T-cell (primary cell): ENCODE measurements around the gene PCDHGA7. TPM values are rescaled to one million over a fixed set of nuclear protein-coding genes. Genes with fewer than 3 reads are reported as not detected.
"Not testable (repeated sequence)": the region's sequence is repeated elsewhere in the genome, so short reads cannot be mapped to it uniquely, and the experiment has no call there.

Source experiments
- ATAC-seq, 4 experiments: fragments of 200-7000 bp in 3 of 4; fragments of 150-1000 bp in 1 of 4; cut with Tn5 transposase; replicated peaks in 1 of 4; 1 replicate in 3 of 4; 2 replicates in 1 of 4; pipeline ENCODE4 v1.10.0; 2021; ENCODE audit warnings: moderate library complexity in 3 of 4, mild to moderate bottlenecking in 2 of 4, moderate number of reproducible peaks in 1 of 4
- CTCF ChIA-PET, 2 donors: fragments of 300-600 bp; sonication (Branson Sonifier 250); formaldehyde crosslinking; loops; one replicate each; lab custom pipeline; 2022; ENCODE audit warnings: antibody characterized with exemption in 2 of 2; lab: Charles Lee
- POLR2A ChIA-PET, 2 donors: fragments of 300-600 bp; sonication (Branson Sonifier 250); formaldehyde crosslinking; loops; one replicate each; lab custom pipeline; 2022; ENCODE audit warnings: antibody characterized with exemption in 2 of 2; lab: Charles Lee
- DNase-seq, 35 experiments: peaks; one replicate each; pipeline versions ENCODE4 v3.0.0 to v3.0.0-alpha.2; 2013 to 2023
- H3K27ac ChIP-seq: one replicate; pipeline ENCODE4 v1.5.1; 2013; ENCODE audit warnings: low read length
- H3K27me3 ChIP-seq, 2 experiments: replicated peaks in 1 of 2; 1 replicate in 1 of 2; 2 replicates in 1 of 2; pipeline versions ENCODE4 v1.6.1 to v1.7.0; 2013; ENCODE audit warnings: low read length in 1 of 2, mixed read lengths in 1 of 2; ENCODE audit not compliant: control insufficient read depth in 2 of 2, insufficient read depth in 2 of 2; ENCODE audit errors: extremely low read depth in 1 of 2
- H3K36me3 ChIP-seq, 2 donors: 1 replicate in 1 of 2; 2 replicates in 1 of 2; pipeline versions ENCODE4 v1.6.1 to v1.7.0; 2013; ENCODE audit warnings: low read length in 1 of 2; ENCODE audit not compliant: control insufficient read depth in 2 of 2, insufficient read depth in 1 of 2; ENCODE audit errors: extremely low read depth in 1 of 2
- H3K4me1 ChIP-seq, 2 experiments: 1 replicate in 1 of 2; 2 replicates in 1 of 2; pipeline versions ENCODE4 v1.6.1 to v1.7.0; 2013; ENCODE audit warnings: low read length in 2 of 2, mixed read lengths in 1 of 2; ENCODE audit not compliant: insufficient read depth in 2 of 2, control insufficient read depth in 1 of 2; ENCODE audit errors: extremely low read depth in 1 of 2
- H3K4me3 ChIP-seq, 2 donors: 1 replicate in 1 of 2; 2 replicates in 1 of 2; pipeline versions ENCODE4 v1.5.1 to v1.7.0; 2013; ENCODE audit warnings: mild to moderate bottlenecking in 2 of 2, low read length in 1 of 2, moderate library complexity in 1 of 2; ENCODE audit not compliant: control insufficient read depth in 1 of 2; ENCODE audit errors: extremely low read depth in 1 of 2
- H3K9me3 ChIP-seq: 2 replicates; pipeline ENCODE4 v1.7.0; 2013
- H3K27ac Mint-ChIP-seq, 2 donors: one replicate each; pipeline ENCODE4 v1.8.0; 2020 to 2021; ENCODE audit warnings: mild to moderate bottlenecking in 2 of 2, mixed read lengths in 2 of 2
- H3K27me3 Mint-ChIP-seq, 2 donors: one replicate each; pipeline ENCODE4 v1.8.0; 2021 to 2022; ENCODE audit warnings: mixed read lengths in 2 of 2
- H3K36me3 Mint-ChIP-seq: one replicate; pipeline ENCODE4 v1.8.0; 2021; ENCODE audit warnings: mixed read lengths
- H3K4me1 Mint-ChIP-seq, 3 donors: one replicate each; pipeline ENCODE4 v1.8.0; 2020 to 2022; ENCODE audit warnings: mixed read lengths in 3 of 3, mild to moderate bottlenecking in 1 of 3
- H3K4me3 Mint-ChIP-seq, 3 donors: one replicate each; pipeline ENCODE4 v1.8.0; 2020 to 2022; ENCODE audit warnings: mild to moderate bottlenecking in 3 of 3, mixed read lengths in 3 of 3, moderate library complexity in 3 of 3
- H3K9me3 Mint-ChIP-seq, 3 donors: one replicate each; pipeline ENCODE4 v1.8.0; 2020 to 2022; ENCODE audit warnings: mixed read lengths in 3 of 3
- WGBS: methylation state at CpG from one replicate; pipeline ENCODE4 v1.1.5; 2013; ENCODE audit warnings: missing lambda C conversion rate; ENCODE audit not compliant: insufficient coverage; 5-methylcytosine and 5-hydroxymethylcytosine counted together
- total RNA-seq, 35 experiments: library from RNA in 6 of 35; stranded (reverse) in 6 of 35; fragments of 120-200 nt in 1 of 35; gene quantifications; one replicate each; pipeline versions ENCODE4 v1.2.1 to v1.2.4 and lab custom pipeline; 2013 to 2026

Gene PCDHGA7
- total RNA-seq, 5 donors from 2014 or later (not counting 1 experiment from before 2014, with no cell fraction given) = 0.16 to 0.53 (median 0.21) TPM

- Histone ChIP-seq H3K4me3 (peak overlapping the region in 1 of 2 donors; percentile 36), H3K27me3 (peaks cover 4 to 48% of the 10 kb centered on the region in 2 experiments), H3K9me3 (no peaks in the 10 kb centered on the region), H3K27ac (no peak overlapping the region), H3K36me3 (no peaks in the 10 kb centered on the region), H3K4me1 (no peaks in the 10 kb centered on the region)
- peak overlapping the region; percentile 24 to 53 (median 39) for H3K4me3 Mint-ChIP-seq
- WGBS = 38% methylated on average over 24 of the region's 31 CpGs
- ChIA-PET POLR2A (interaction anchor here in 1 of 2 donors (0.7 kb wide), 1 partner anchor 12 kb away, joined by 3 read pairs; no protein-coding TSS in a partner anchor), CTCF (interaction anchor here in 1 of 2 donors (0.6 to 1.4 kb wide), 4 partner anchors 10 to 220 kb away, joined by 3 to 4 read pairs (median 3); no protein-coding TSS in a partner anchor)
- peaks cover 60 to 74% of the 10 kb centered on the region in 2 donors for H3K27me3 Mint-ChIP-seq
- ATAC-seq = no peak
- no peak for DNase-seq
- no peak overlapping the region for H3K27ac Mint-ChIP-seq
- peaks cover 16 to 35% (median 30%) of the 10 kb centered on the region in 3 donors for H3K9me3 Mint-ChIP-seq
- H3K4me1 Mint-ChIP-seq = peaks cover 0 to 2% (median 0%) of the 10 kb centered on the region in 3 donors
- H3K36me3 Mint-ChIP-seq = peaks cover 11% of the 10 kb centered on the region
Observed at GRCh38 chr5:141343953-141344463, 38.5 kb upstream of the PCDHGA7 start.

- DNase-seq = no peak
- Histone ChIP-seq H3K9me3 (no peaks in the 10 kb centered on the region), H3K27me3 (peaks cover 4 to 45% of the 10 kb centered on the region in 2 experiments), H3K27ac (no peak overlapping the region), H3K4me3 (no peak overlapping the region), H3K36me3 (no peaks in the 10 kb centered on the region), H3K4me1 (peaks cover 0 to 5% of the 10 kb centered on the region in 2 experiments)
- ChIA-PET CTCF (no interaction called here), POLR2A (no interaction called here)
- ATAC-seq = no peak
- Mint-ChIP-seq H3K9me3 (peaks cover 14 to 37% (median 34%) of the 10 kb centered on the region in 3 donors), H3K27ac (no peak overlapping the region), H3K4me1 (peaks cover 2 to 6% (median 2%) of the 10 kb centered on the region in 3 donors), H3K36me3 (peaks cover 14% of the 10 kb centered on the region), H3K4me3 (no peak overlapping the region), H3K27me3 (peaks cover 63 to 75% of the 10 kb centered on the region in 2 donors)
- WGBS = 43% methylated on average over 9 of the region's 20 CpGs
Observed at GRCh38 chr5:141345327-141345726, 37.2 kb upstream of the PCDHGA7 start.

GRCh38 chr5:141346017-141346416 lies 36.5 kb upstream of the PCDHGA7 start:
- peaks cover 8 to 43% of the 10 kb centered on the region in 2 experiments for H3K27me3 ChIP-seq
- H3K27ac ChIP-seq, H3K27ac Mint-ChIP-seq, ATAC-seq, H3K4me1 ChIP-seq, H3K9me3 ChIP-seq, H3K36me3 ChIP-seq, H3K4me3 Mint-ChIP-seq, H3K4me3 ChIP-seq, POLR2A ChIA-PET, H3K4me1 Mint-ChIP-seq, CTCF ChIA-PET, DNase-seq: not testable (repeated sequence)
- H3K36me3 Mint-ChIP-seq = peaks cover 15% of the 10 kb centered on the region
- H3K9me3 Mint-ChIP-seq = peaks cover 12 to 36% (median 36%) of the 10 kb centered on the region in 3 donors
- WGBS = 57% methylated on average over 12 of the region's 35 CpGs
- peaks cover 67 to 78% of the 10 kb centered on the region in 2 donors for H3K27me3 Mint-ChIP-seq

- H3K9me3 ChIP-seq = no peaks in the 10 kb centered on the region
- ChIA-PET CTCF (interaction anchor here (0.8 to 1.4 kb wide), 3 partner anchors 200 to 214 kb away, joined by 3 read pairs; no protein-coding TSS in a partner anchor), POLR2A (no interaction called here)
- H3K4me1 ChIP-seq = peaks cover 0 to 7% of the 10 kb centered on the region in 2 experiments
- 32% methylated on average over 26 of the region's 29 CpGs for WGBS
- no peaks in the 10 kb centered on the region for H3K36me3 ChIP-seq
- DNase-seq (peak in 16 of 35 experiments; percentile 11 to 47 (median 22)), ATAC-seq (peak in 1 of 4 experiments; percentile 38)
- H3K9me3 Mint-ChIP-seq = peaks cover 10 to 23% (median 21%) of the 10 kb centered on the region in 3 donors
- H3K4me1 Mint-ChIP-seq = peaks cover 0 to 7% (median 3%) of the 10 kb centered on the region in 3 donors
- H3K27ac ChIP-seq = no peak within 1 kb of the TSS
- H3K27ac Mint-ChIP-seq = no peak within 1 kb of the TSS
- H3K4me3 ChIP-seq = peak within 1 kb of the TSS in 1 of 2 donors; percentile 27
- peaks cover 8% of the 10 kb centered on the region for H3K36me3 Mint-ChIP-seq
- peaks cover 4 to 45% of the 10 kb centered on the region in 2 experiments for H3K27me3 ChIP-seq
- H3K4me3 Mint-ChIP-seq = peak within 1 kb of the TSS in 2 of 3 donors; percentile 25 to 54
- H3K27me3 Mint-ChIP-seq = peaks cover 65 to 72% of the 10 kb centered on the region in 2 donors
Observed at GRCh38 chr5:141349917-141350619, 32.5 kb upstream of the PCDHGA7 start, which contains the start of gene PCDHGB1. Gene PCDHGB1 (plus strand): TSS chr5:141350099. CDS start chr5:141350261, 162 bp downstream.

GRCh38 chr5:141351591-141351990 lies 31.0 kb upstream of the PCDHGA7 start:
- Mint-ChIP-seq H3K27ac (no peak overlapping the region), H3K4me1 (peaks cover 0 to 7% (median 3%) of the 10 kb centered on the region in 3 donors), H3K36me3 (peaks cover 6% of the 10 kb centered on the region), H3K4me3 (no peak overlapping the region), H3K27me3 (peaks cover 68 to 75% of the 10 kb centered on the region in 2 donors), H3K9me3 (peaks cover 10 to 26% (median 25%) of the 10 kb centered on the region in 3 donors)
- POLR2A ChIA-PET = no interaction called here
- CTCF ChIA-PET = interaction anchor here in 1 of 2 donors (1.4 kb wide), 1 partner anchor 212 kb away, joined by 3 read pairs; no protein-coding TSS in a partner anchor
- no peak overlapping the region for H3K4me3 ChIP-seq
- peaks cover 4 to 52% of the 10 kb centered on the region in 2 experiments for H3K27me3 ChIP-seq
- H3K36me3 ChIP-seq = no peaks in the 10 kb centered on the region
- WGBS = 52% methylated on average over 21 of the region's 36 CpGs
- ATAC-seq (no peak), DNase-seq (no peak)
- no peak overlapping the region for H3K27ac ChIP-seq
- peaks cover 0 to 9% of the 10 kb centered on the region in 2 experiments for H3K4me1 ChIP-seq
- no peaks in the 10 kb centered on the region for H3K9me3 ChIP-seq
